HL-60 (cell line): ENCODE data around the gene NGFR.
"Not testable (repeated sequence)": the region's sequence is repeated elsewhere in the genome, so short reads cannot be mapped to it uniquely, and the experiment has no call there.

Experiments
- DNase-seq, 2 experiments: peaks; one replicate each; pipeline ENCODE4 v3.0.0-alpha.2; 2010 to 2020; ENCODE audit warnings: low read depth in 1 of 2, low spot score in 1 of 2
- H3K27ac ChIP-seq: fragments of 250-450 bp; sonication (Bioruptor Pico); replicated peaks from 2 replicates; pipeline ENCODE4 v1.5.1; 2020; ENCODE audit warnings: mild to moderate bottlenecking, moderate library complexity
- H3K27me3 ChIP-seq: fragments of 250-450 bp; sonication (Bioruptor Pico); 2 replicates; pipeline ENCODE4 v1.5.1; 2021; ENCODE audit warnings: mild to moderate bottlenecking, moderate library complexity; ENCODE audit not compliant: insufficient read depth, poor library complexity, severe bottlenecking
- H3K4me3 ChIP-seq: replicated peaks from 2 replicates; pipeline ENCODE4 v1.5.1; 2011; ENCODE audit warnings: mild to moderate bottlenecking, control low read depth, low read length; ENCODE audit not compliant: insufficient read depth
- GABPA ChIP-seq: IDR thresholded peaks from 2 replicates; pipeline ENCODE4 v1.6.1; 2012; ENCODE audit warnings: low read depth
- POLR2AphosphoS5 ChIP-seq: IDR thresholded peaks from 2 replicates; pipeline ENCODE4 v1.6.1; 2012; ENCODE audit warnings: low read depth
- SPI1 ChIP-seq: IDR thresholded peaks from 2 replicates; pipeline ENCODE4 v1.6.1; 2012; ENCODE audit warnings: low read depth, mild to moderate bottlenecking, borderline replicate concordance
- TF ChIP-seq, protein P1 (sequence below): IDR thresholded peaks from one replicate; pipeline ENCODE4 v1.5.1; 2011; ENCODE audit warnings: low read length, control low read depth, inconsistent platforms; ENCODE audit not compliant: insufficient read depth
- TF ChIP-seq, protein P2 (sequence below): IDR thresholded peaks from 2 replicates; pipeline ENCODE4 v1.6.1; 2012; ENCODE audit warnings: low read depth; ENCODE audit not compliant: insufficient replicate concordance

The NGFR gene

DNA sequence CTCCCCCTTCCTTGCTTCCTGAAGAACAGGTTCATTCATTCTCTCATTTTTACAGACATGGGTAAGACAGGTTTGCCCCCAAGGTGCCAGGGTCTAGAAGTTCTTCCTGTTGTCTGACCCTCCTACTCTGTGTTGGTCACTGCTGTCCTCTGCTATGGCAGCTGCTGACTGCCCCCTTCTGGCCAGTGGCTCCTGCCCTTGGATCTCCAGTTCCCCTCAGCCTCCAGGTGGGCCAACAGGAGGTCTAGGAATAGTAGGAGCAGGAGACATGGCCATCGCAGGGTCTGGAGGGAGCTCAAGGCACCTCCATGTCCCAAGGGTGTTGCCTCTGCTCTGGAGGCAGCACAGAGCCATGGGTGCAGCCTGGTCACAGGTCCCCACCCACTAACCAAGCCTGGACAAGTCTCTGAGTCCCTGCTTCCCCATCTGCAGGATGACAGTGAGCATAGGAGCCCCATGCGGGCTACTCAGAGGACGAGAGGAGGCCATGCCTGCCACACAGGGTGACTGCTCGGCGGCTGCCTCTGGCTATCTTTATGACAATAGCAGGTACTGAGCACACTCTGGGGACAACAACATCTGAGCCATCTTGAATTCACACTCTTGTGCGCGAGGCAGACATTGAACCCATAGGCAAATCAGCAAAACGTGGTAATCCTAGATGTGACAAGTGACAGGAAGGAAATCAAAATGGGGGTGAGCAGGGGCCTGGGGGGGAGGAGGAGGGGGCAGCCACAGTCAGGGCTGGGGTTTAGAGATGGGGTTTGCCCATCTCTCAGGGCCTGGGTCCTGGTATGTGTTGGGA, 53.6 kb downstream of the NGFR start:
- no peaks in the 10 kb centered on the region for H3K27me3 ChIP-seq
- DNase-seq = no peak
- no peak overlapping the region for H3K4me3 ChIP-seq
- H3K27ac ChIP-seq = no peak overlapping the region
- TF ChIP-seq, protein P1, sequence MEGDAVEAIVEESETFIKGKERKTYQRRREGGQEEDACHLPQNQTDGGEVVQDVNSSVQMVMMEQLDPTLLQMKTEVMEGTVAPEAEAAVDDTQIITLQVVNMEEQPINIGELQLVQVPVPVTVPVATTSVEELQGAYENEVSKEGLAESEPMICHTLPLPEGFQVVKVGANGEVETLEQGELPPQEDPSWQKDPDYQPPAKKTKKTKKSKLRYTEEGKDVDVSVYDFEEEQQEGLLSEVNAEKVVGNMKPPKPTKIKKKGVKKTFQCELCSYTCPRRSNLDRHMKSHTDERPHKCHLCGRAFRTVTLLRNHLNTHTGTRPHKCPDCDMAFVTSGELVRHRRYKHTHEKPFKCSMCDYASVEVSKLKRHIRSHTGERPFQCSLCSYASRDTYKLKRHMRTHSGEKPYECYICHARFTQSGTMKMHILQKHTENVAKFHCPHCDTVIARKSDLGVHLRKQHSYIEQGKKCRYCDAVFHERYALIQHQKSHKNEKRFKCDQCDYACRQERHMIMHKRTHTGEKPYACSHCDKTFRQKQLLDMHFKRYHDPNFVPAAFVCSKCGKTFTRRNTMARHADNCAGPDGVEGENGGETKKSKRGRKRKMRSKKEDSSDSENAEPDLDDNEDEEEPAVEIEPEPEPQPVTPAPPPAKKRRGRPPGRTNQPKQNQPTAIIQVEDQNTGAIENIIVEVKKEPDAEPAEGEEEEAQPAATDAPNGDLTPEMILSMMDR = peak; percentile 19
- no peak for TF ChIP-seq POLR2AphosphoS5

DNA sequence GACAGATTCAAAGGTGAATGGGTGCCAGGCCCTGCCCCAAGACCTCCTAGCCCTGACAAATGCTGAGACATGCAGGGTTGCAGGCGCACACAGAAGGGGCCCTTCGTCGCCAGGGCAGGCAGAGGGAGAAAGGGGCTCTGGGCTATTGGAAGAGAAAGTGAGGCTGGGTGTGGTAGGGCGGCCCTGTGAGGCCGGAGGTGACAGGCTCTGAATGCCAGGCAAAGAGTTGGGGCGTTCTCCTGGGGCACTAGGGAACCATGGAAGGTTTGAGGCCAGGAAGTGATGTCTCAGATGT, 54.2 kb downstream of the NGFR start:
- TF ChIP-seq, protein P1 = no peak
- no peak for TF ChIP-seq GABPA
- no peak for TF ChIP-seq SPI1
- TF ChIP-seq, protein P2, sequence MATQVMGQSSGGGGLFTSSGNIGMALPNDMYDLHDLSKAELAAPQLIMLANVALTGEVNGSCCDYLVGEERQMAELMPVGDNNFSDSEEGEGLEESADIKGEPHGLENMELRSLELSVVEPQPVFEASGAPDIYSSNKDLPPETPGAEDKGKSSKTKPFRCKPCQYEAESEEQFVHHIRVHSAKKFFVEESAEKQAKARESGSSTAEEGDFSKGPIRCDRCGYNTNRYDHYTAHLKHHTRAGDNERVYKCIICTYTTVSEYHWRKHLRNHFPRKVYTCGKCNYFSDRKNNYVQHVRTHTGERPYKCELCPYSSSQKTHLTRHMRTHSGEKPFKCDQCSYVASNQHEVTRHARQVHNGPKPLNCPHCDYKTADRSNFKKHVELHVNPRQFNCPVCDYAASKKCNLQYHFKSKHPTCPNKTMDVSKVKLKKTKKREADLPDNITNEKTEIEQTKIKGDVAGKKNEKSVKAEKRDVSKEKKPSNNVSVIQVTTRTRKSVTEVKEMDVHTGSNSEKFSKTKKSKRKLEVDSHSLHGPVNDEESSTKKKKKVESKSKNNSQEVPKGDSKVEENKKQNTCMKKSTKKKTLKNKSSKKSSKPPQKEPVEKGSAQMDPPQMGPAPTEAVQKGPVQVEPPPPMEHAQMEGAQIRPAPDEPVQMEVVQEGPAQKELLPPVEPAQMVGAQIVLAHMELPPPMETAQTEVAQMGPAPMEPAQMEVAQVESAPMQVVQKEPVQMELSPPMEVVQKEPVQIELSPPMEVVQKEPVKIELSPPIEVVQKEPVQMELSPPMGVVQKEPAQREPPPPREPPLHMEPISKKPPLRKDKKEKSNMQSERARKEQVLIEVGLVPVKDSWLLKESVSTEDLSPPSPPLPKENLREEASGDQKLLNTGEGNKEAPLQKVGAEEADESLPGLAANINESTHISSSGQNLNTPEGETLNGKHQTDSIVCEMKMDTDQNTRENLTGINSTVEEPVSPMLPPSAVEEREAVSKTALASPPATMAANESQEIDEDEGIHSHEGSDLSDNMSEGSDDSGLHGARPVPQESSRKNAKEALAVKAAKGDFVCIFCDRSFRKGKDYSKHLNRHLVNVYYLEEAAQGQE = no peak
- no peak for TF ChIP-seq POLR2AphosphoS5
- Histone ChIP-seq H3K4me3 (no peak overlapping the region), H3K27ac (no peak overlapping the region), H3K27me3 (no peaks in the 10 kb centered on the region)
- no peak for DNase-seq

DNA sequence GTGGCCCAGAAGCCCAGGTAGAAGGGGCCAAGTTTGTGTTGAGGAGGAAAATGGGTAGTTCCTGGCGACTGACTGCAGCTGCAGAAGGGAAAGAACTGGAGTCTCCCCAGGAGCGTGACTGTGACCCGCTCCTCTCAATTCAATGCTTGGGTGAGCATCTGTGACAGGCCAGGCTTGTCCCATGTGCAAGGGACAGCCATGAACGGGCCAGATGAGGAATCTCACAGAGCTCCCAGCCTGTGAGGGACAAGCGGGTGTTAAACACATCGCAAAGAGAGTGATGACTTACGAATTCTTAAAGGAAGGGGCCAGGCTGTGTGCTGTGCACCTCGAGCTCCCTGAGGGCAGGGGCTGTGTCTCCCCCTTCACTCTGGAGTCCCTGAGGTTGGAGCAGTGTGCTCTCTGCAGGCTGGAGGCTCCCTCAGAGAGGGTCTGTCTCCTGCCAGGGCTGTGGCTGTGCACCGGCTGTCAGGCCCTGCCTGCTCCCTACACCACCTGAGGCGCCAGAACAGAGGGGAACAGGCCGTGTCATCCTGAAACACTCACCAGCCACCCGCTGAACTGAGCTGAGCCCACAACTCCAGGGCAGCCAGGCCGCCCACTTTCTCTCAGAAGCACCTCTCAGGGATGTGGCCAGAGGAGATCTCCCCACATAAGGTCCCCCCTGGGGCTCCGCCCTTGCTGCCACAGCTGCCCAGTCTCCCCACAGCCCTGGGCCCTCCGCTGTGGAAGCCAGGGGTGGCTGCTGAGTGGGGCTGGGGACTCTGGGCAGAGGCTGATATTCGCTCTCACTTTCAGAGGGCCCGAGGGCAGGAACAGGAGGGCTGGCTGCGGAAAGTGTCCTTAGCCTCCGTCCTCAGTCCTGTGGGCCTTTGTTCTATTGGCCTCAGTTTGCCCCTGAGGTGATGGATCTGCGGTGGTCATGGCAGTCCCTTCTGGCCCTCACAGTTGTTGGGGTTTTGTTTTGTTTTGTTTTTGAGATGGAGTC, 54.9 kb downstream of the NGFR start:
- TF ChIP-seq GABPA (no peak), SPI1 (no peak), POLR2AphosphoS5 (no peak)
- TF ChIP-seq, protein P1 = no peak
- TF ChIP-seq, protein P2 = no peak
- no peak for DNase-seq
- H3K27me3 ChIP-seq = no peaks in the 10 kb centered on the region
- no peak overlapping the region for H3K27ac ChIP-seq
- no peak overlapping the region for H3K4me3 ChIP-seq

DNA sequence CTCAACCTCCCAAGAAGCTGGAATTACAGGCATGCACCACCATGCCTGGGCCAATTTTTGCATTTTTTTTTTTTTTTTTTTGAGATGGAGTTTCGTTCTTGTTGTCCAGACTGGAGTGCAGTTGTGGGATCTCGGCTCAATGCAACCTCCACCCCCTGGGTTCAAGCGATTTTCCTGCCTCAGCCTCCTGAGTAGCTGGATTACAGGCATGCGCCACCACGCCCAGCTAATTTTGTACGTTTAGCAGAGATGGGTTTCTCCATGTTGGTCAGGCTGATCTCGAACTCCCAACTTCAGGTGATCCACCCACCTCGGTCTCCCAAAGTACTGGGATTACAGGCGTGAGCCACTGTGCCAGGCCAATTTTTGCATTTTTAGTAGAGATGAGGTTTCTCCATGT, 55.7 kb downstream of the NGFR start:
- not testable (repeated sequence) for H3K4me3 ChIP-seq, H3K27ac ChIP-seq, H3K27me3 ChIP-seq, DNase-seq
